B cell (primary cell): ENCODE measurements around the gene TECR. TPM values are rescaled to one million over a fixed set of nuclear protein-coding genes. Genes with fewer than 3 reads are reported as not detected.
A peak's percentile ranks its signal among the peaks of the same experiment; 100 is the strongest.

Experiments
- ATAC-seq: fragments of 200-7000 bp; cut with Tn5 transposase; one replicate; pipeline ENCODE4 v1.10.0; 2021; ENCODE audit warnings: low read depth, mild to moderate bottlenecking, moderate number of reproducible peaks, moderate library complexity
- CTCF ChIA-PET: fragments of 350-600 bp; sonication (Branson Sonifier 250); formaldehyde crosslinking; loops from one replicate; lab custom pipeline; 2021; ENCODE audit warnings: antibody characterized with exemption, inconsistent platforms; lab: Charles Lee
- POLR2A ChIA-PET: fragments of 350-600 bp; sonication (Branson Sonifier 250); formaldehyde crosslinking; loops from one replicate; lab custom pipeline; 2021; ENCODE audit warnings: antibody characterized with exemption; lab: Charles Lee
- DNase-seq: peaks from one replicate; pipeline ENCODE4 v3.0.0; 2013
- H2AFZ ChIP-seq: 2 replicates; pipeline ENCODE4 v1.6.1; 2012; ENCODE audit warnings: mild to moderate bottlenecking, low read depth, low read length; ENCODE audit not compliant: insufficient read depth, poor library complexity, severe bottlenecking
- H3K27ac ChIP-seq, 2 donors: 1 replicate in 1 of 2; 2 replicates in 1 of 2; pipeline ENCODE4 v1.5.1; 2012 to 2013; ENCODE audit warnings: low read length in 2 of 2, mild to moderate bottlenecking in 2 of 2, moderate library complexity in 1 of 2
- H3K27me3 ChIP-seq, 4 experiments: fragments of 200-600 bp in 1 of 4; sonication (generic) in 1 of 4; replicated peaks in 1 of 4; 1 replicate in 2 of 4; 2 replicates in 2 of 4; pipeline versions ENCODE4 v1.6.1 to v1.7.0; 2013 to 2016; ENCODE audit warnings: low read length in 3 of 4, mild to moderate bottlenecking in 2 of 4, mixed read lengths in 1 of 4, moderate library complexity in 1 of 4; ENCODE audit not compliant: insufficient read depth in 4 of 4, control insufficient read depth in 3 of 4; ENCODE audit errors: control extremely low read depth in 1 of 4
- H3K36me3 ChIP-seq, 2 experiments: replicated peaks in 1 of 2; 1 replicate in 1 of 2; 2 replicates in 1 of 2; pipeline versions ENCODE4 v1.6.1 to v1.7.1; 2013; ENCODE audit warnings: low read length in 1 of 2; ENCODE audit not compliant: insufficient read depth in 2 of 2, control insufficient read depth in 1 of 2; ENCODE audit errors: control extremely low read depth in 1 of 2, extremely low read depth in 1 of 2
- H3K4me1 ChIP-seq, 2 donors: fragments of 200-600 bp in 1 of 2; sonication (generic) in 1 of 2; 1 replicate in 1 of 2; 2 replicates in 1 of 2; pipeline versions ENCODE4 v1.5.1 to v1.6.1; 2013 to 2017; ENCODE audit warnings: low read length in 2 of 2; ENCODE audit not compliant: control insufficient read depth in 2 of 2, insufficient read depth in 2 of 2
- H3K4me2 ChIP-seq: replicated peaks from 2 replicates; pipeline ENCODE3; 2012; ENCODE audit warnings: mild to moderate bottlenecking, low read depth, low read length; ENCODE audit not compliant: poor library complexity, severe bottlenecking
- H3K4me3 ChIP-seq, 5 experiments: fragments of 200-600 bp in 1 of 5; sonication (generic) in 1 of 5; 1 replicate in 3 of 5; 2 replicates in 2 of 5; pipeline versions ENCODE4 v1.5.1 to v1.7.0; 2011 to 2016; ENCODE audit warnings: low read length in 4 of 5, mild to moderate bottlenecking in 4 of 5, low read depth in 2 of 5, control low read depth in 1 of 5, moderate library complexity in 1 of 5; ENCODE audit not compliant: insufficient read depth in 1 of 5; ENCODE audit errors: control extremely low read depth in 1 of 5, extremely low read depth in 1 of 5
- H3K79me2 ChIP-seq: fragments of 200-600 bp; sonication (generic); one replicate; pipeline ENCODE4 v1.6.0; 2016; ENCODE audit warnings: low read length; ENCODE audit not compliant: control insufficient read depth, insufficient read depth
- H3K9ac ChIP-seq: fragments of 200-600 bp; sonication (generic); 2 replicates; pipeline ENCODE4 v1.6.1; 2017; ENCODE audit warnings: mild to moderate bottlenecking, low read length, moderate library complexity
- H3K9me3 ChIP-seq, 3 donors: one replicate each; pipeline versions ENCODE4 v1.6.1 to v1.7.1; 2013; ENCODE audit warnings: low read length in 2 of 3; ENCODE audit not compliant: control insufficient read depth in 2 of 3, insufficient read depth in 1 of 3; ENCODE audit errors: control extremely low read depth in 1 of 3
- H4K20me1 ChIP-seq: 2 replicates; pipeline ENCODE4 v1.6.0; 2012; ENCODE audit warnings: mild to moderate bottlenecking, low read length; ENCODE audit not compliant: insufficient read depth, control insufficient read depth, poor library complexity, severe bottlenecking
- H3K27ac Mint-ChIP-seq: one replicate; pipeline ENCODE4 v1.8.0; 2021; ENCODE audit warnings: mixed read lengths
- H3K27me3 Mint-ChIP-seq: one replicate; pipeline ENCODE4 v1.8.0; 2021; ENCODE audit warnings: mixed read lengths
- H3K4me1 Mint-ChIP-seq: one replicate; pipeline ENCODE4 v1.8.0; 2021; ENCODE audit warnings: mixed read lengths
- H3K4me3 Mint-ChIP-seq: one replicate; pipeline ENCODE4 v1.8.0; 2021; ENCODE audit warnings: mixed read lengths
- H3K9me3 Mint-ChIP-seq: one replicate; pipeline ENCODE4 v1.8.0; 2022; ENCODE audit warnings: mixed read lengths; ENCODE audit not compliant: insufficient read depth
- CTCF ChIP-seq: fragments of 200-600 bp; IDR thresholded peaks from one replicate; pipeline ENCODE4 v1.8.0; 2022; ENCODE audit warnings: antibody characterized with exemption, mild to moderate bottlenecking
- EZH2 ChIP-seq: IDR thresholded peaks from 2 replicates; pipeline ENCODE4 v1.6.1; 2012; ENCODE audit warnings: borderline replicate concordance, low read depth, mild to moderate bottlenecking, moderate library complexity, low read length; ENCODE audit not compliant: insufficient read depth, poor library complexity, severe bottlenecking
- WGBS: methylation state at CpG from one replicate; pipeline ENCODE4 v1.1.5; 2013; ENCODE audit warnings: missing lambda C conversion rate; ENCODE audit not compliant: insufficient coverage; 5-methylcytosine and 5-hydroxymethylcytosine counted together
- intact Hi-C: fragments of 100-400 bp; cut with micrococcal nuclease; formaldehyde crosslinking; loops from one replicate; pipeline ENCODE4 v1.10.0; 2022
- polyA plus RNA-seq: library from polyadenylated mRNA; depleted of rRNA; stranded (reverse); fragments of >200 nt; gene quantifications from 2 replicates; pipeline ENCODE4 v1.2.3, GENCODE V29; 2012
- total RNA-seq, 2 donors: library from RNA; stranded (reverse); fragments of 120-200 nt in 1 of 2; gene quantifications; 1 replicate in 1 of 2; 2 replicates in 1 of 2; pipeline versions ENCODE4 v1.2.3 to v1.2.4, GENCODE V29; 2013 to 2022

Gene TECR
- total and polyA plus RNA-seq, 2 donors (not counting 1 experiment from before 2014, with no cell fraction given) = 68.9 to 129 TPM

- H3K27ac Mint-ChIP-seq = peak overlapping the region; percentile 74
- Histone ChIP-seq H3K27me3 (no peaks in the 10 kb centered on the region), H3K27ac (no peak overlapping the region), H3K9ac (no peak overlapping the region), H3K4me3 (no peak overlapping the region), H3K9me3 (peaks cover 0 to 4% (median 0%) of the 10 kb centered on the region in 3 donors), H3K79me2 (no peaks in the 10 kb centered on the region), H3K4me2 (no peak overlapping the region), H2AFZ (no peak overlapping the region), H4K20me1 (no peaks in the 10 kb centered on the region), H3K4me1 (peaks cover 6 to 16% of the 10 kb centered on the region in 2 donors), H3K36me3 (no peaks in the 10 kb centered on the region)
- no peak for DNase-seq
- no peak for TF ChIP-seq CTCF
- no peak for TF ChIP-seq EZH2
- no peak for ATAC-seq
- ChIA-PET CTCF (interaction anchor here (1.3 to 1.6 kb wide), 2 partner anchors 13 to 15 kb away, joined by 4 to 5 read pairs; no protein-coding TSS in a partner anchor), POLR2A (interaction anchor here (0.6 kb wide), 1 partner anchor 10 kb away, joined by 16 read pairs; no protein-coding TSS in a partner anchor)
- intact Hi-C loops = no loop called here
- H3K9me3 Mint-ChIP-seq = no peaks in the 10 kb centered on the region
- H3K27me3 Mint-ChIP-seq = no peaks in the 10 kb centered on the region
- H3K4me3 Mint-ChIP-seq = peak overlapping the region; percentile 86
- WGBS = 90% methylated on average over 3 of the region's 4 CpGs
- peaks cover 14% of the 10 kb centered on the region for H3K4me1 Mint-ChIP-seq
Observed at GRCh38 chr19:14494411-14494810, 35.0 kb upstream of the TECR start.

- H3K27me3 ChIP-seq = no peaks in the 10 kb centered on the region
- H3K9me3 ChIP-seq = peaks cover 0 to 4% (median 0%) of the 10 kb centered on the region in 3 donors
- no peaks in the 10 kb centered on the region for H3K9me3 Mint-ChIP-seq
- ChIA-PET POLR2A (interaction anchor here (0.5 to 1.4 kb wide), 4 partner anchors 15 to 548 kb away, joined by 3 to 6 read pairs (median 4); partner anchors contain the start of gene DNAJB1), CTCF (interaction anchor here (0.6 to 2.4 kb wide), 5 partner anchors 10 to 405 kb away, joined by 3 to 9 read pairs (median 4); no protein-coding TSS in a partner anchor)
- DNase-seq (no peak), ATAC-seq (no peak)
- 51% methylated on average over 8 of the region's 14 CpGs for WGBS
- peak overlapping the region; percentile 70 for H3K9ac ChIP-seq
- H3K4me1 Mint-ChIP-seq = peaks cover 14% of the 10 kb centered on the region
- peak overlapping the region in 1 of 2 donors; percentile 19 for H3K27ac ChIP-seq
- H3K4me3 Mint-ChIP-seq = peak overlapping the region; percentile 86
- intact Hi-C loops = no loop called here
- peak overlapping the region in 4 of 5 experiments; percentile 62 to 69 (median 62) for H3K4me3 ChIP-seq
- no peaks in the 10 kb centered on the region for H3K27me3 Mint-ChIP-seq
- H3K4me1 ChIP-seq = peaks cover 6 to 16% of the 10 kb centered on the region in 2 donors
- no peaks in the 10 kb centered on the region for H3K79me2 ChIP-seq
- H3K4me2 ChIP-seq = peak overlapping the region; percentile 90
- H3K27ac Mint-ChIP-seq = peak overlapping the region; percentile 78
- peak overlapping the region; percentile 81 for H2AFZ ChIP-seq
- H3K36me3 ChIP-seq = no peaks in the 10 kb centered on the region
- no peak for TF ChIP-seq EZH2
- no peak for TF ChIP-seq CTCF
- no peaks in the 10 kb centered on the region for H4K20me1 ChIP-seq
Observed at GRCh38 chr19:14494910-14495671, 34.3 kb upstream of the TECR start.
